ENCODE results near the gene KLHL22. TPM values are rescaled to one million over a fixed set of nuclear protein-coding genes. Genes with fewer than 3 reads are reported as not detected.
"Not testable (repeated sequence)": the region's sequence is repeated elsewhere in the genome, so short reads cannot be mapped to it uniquely, and the experiment has no call there.

Gene KLHL22
- total RNA-seq, 1 donor from 2014 or later: 21.4 TPM

DNA sequence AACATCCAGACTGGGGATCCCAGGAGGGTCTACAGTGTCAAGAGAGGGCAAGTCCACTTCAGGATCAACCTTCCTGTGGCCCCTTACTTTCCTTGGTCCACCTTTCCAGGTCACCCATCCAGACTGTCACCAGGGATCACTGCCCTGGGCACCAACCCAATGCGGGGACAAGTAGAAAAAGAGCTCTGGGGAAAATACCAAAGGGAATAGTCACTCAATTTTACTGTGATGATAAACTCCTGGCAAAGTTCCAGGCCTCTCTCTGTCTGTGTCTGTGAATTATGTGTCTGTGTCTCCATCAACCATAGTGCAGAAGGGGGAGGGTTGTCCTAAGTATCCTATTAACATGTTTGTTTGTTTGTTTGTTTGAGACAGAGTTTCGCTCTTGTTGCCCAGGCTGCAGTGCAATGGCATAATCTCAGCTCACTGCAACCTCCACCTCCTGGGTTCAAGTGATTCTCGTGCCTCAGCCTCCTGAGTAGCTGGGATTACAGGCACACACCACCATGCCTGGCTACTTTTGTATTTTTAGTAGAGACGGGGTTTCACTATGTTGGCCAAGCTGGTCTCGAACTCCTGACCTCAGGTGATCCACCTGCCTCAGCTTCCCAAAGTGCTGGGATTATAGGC lies 8.8 kb upstream of the KLHL22 start:
- not testable (repeated sequence) for DNase-seq (ENCODE audit: low read depth, low spot score)

DNA sequence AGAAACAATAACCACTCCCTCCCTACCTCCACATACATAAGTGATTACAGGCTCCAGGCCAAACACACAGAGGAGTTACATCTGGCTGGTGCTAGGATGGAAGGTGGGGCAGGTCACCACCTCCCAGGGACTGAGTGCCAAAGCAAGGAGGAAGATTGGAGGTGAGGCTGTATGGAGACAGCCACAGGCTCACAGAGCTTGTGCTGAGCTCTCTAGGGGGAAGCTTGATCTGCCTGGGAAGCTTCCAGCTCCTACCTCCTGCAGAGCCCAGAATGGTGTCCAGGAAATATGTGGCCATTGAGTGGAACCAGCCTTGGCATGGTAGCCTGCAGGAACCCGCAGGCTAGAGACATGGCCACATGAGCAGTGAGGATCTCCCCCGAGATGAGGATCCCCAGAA lies 8.2 kb upstream of the KLHL22 start:
- DNase-seq (ENCODE audit: low read depth, low spot score): no peak

- no peak for DNase-seq (ENCODE audit: low read depth, low spot score)
Observed at GRCh38 chr22:20499769-20500168, 4.2 kb upstream of the KLHL22 start.

DNA sequence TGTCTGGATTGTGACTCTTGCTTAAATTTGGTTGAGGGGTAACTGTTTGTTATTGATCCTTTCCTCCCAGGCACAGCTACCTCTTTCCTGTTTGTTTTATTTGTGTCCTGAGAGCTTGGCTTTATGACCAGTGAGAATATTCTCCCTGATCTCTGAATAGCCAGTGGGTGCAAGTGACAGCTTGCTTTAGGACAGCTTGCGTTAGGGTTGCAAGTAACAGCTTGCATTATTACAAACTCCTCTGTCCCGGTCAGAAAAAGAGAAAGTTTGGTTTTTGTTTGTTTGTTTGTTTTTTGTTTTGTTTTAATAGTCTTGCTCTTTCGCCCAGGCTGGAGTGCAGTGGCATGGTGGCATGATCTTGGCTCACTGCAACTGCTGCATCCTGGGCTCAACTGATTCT lies 3.3 kb upstream of the KLHL22 start:
- DNase-seq (ENCODE audit: low read depth, low spot score): no peak

- DNase-seq (ENCODE audit: low read depth, low spot score): no peak
Observed at GRCh38 chr22:20497426-20497825, 1.8 kb upstream of the KLHL22 start.

DNA sequence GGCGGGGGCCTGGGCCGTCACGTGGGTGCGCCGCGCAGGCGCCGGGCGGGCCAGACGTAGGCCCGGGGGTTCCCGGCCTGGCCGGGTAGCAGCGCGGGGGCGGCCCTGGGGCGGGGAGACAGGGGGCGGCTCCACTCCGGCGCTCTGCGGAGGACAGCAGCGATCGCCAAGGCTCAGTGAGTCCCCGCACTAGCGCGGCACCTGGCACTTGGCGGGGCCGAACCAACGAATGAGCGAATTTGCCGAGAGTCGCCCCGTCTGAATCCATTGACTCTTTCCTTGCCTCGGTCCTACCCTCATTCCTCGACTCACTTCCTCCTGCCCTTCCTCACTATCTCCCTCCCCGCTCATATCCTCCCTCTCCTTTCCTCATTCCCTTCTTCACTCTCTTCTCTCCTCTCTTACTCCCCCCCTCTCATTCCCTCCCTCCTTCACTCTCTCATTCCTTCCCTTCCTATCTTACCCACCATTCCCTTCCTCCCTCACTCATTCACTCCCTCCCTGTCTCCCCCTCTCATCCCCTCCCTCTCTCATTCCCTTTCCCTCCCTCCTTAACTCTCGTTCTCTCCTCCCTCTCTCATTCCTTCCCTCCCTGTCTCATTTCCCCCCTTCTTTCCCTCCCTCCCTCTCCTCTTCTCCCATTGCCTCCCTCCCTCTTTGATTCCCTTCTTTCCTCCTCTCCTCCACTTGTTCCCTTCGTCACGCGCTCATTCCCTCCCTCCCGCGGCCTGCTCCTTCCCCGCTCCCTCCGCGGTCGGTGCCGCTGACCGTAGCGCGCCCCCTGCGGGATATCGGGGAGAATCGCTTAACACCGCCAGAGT lies 476 bp upstream of the KLHL22 start:
- peak; percentile 72 for DNase-seq (ENCODE audit: low read depth, low spot score)

DNA sequence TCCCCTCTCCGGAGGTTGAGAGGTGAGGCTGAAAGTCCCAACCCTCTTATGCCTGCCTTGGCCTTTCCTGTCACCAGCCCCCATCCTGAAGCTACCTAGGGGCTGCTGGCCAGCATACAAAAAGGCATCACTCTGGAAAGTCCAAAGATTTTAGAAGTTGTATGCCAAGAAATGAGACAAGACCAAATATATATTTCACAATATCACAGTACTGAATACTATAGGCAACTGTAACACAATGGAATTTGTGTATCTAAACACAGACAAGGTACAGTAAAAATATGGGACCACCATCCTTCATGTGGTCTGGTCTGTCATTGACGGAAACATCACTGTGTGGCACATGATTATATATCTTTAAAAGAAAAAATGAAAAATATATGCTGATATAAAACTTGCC lies 4.2 kb downstream of the KLHL22 start:
- DNase-seq (ENCODE audit: low read depth, low spot score): no peak

GRCh38 chr22:20490941-20491307 lies 4.7 kb downstream of the KLHL22 start:
- no peak for DNase-seq (ENCODE audit: low read depth, low spot score)

DNA sequence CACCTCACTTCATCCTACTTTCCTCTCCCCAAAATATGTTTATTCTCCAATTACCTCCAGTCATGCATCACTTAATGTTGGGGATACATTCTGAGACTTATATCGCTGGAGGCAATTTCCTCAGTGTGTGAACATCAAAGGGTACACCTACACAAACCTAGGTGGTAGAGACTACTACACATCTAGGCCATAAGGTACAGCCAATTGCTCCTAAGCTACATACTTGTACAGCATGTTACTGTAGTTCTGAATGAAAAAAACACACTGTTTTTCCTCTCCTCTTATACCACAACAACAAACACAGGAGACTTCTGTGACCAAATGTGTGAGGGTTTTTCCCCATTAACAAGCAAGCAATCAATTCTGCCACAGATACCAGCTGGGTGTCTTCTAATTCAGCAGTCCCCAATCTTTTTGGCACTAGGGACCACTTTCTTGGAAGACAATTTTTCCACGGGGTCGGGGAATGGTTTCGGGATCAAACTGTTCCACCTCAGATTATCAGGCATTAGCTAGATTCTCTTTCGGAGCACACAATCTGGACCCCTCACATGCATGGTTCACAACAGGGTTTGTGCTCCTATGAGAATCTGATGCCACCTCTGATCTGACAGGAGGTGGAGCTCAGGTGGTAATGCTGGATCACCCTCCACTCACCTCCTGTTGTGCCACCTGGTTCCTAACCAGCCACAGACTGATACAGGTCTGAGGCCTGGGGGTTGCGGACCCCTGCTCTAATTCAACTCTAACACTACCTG lies 5.2 kb downstream of the KLHL22 start:
- no peak for DNase-seq (ENCODE audit: low read depth, low spot score)

DNA sequence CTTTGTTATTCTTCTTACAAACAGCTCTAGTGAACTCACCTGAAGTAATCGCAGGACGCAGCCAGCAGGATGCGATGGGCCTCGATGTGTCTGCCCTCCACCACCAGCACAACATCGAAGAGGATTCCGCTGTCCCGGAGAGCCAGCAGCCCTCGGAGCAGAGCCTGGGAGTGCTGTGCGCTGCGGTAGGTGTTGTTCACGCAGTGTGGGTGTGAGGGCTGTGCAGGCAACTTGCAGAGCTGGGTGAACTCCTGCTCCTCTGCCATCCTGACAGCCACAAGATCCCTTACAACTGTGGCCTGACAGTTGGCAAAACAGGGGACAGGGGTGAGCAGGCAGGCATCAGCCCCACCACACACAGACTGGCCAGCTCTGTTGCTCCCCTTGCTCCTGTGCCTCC lies 6.6 kb downstream of the KLHL22 start:
- DNase-seq (ENCODE audit: low read depth, low spot score): no peak

GRCh38 chr22:20487715-20488114 lies 7.9 kb downstream of the KLHL22 start:
- DNase-seq (ENCODE audit: low read depth, low spot score): no peak

- no peak for DNase-seq (ENCODE audit: low read depth, low spot score)
Observed at GRCh38 chr22:20486229-20486628, 9.4 kb downstream of the KLHL22 start.

- DNase-seq (ENCODE audit: low read depth, low spot score): no peak
Observed at GRCh38 chr22:20484948-20485683, 10.5 kb downstream of the KLHL22 start.

DNA sequence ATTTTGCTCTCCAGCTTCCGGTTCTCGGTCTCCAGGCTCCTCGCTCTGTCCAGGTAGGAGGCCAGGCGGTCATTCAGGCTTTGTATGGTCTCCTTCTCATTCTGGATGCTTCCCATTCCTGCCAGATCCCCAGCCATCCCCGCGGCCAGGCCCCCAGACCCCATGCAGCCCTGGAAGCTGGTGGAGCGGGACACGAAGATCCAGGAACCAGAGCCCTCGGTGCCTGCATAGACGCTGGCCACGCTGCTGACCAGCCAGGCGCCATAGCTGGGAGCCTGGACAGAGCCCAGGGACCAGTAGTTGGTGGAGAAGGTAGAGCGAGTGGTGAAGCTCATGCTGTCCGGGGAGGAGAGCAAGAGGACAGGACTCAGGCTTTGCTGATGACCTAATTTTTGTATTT lies 11.8 kb downstream of the KLHL22 start:
- DNase-seq (ENCODE audit: low read depth, low spot score): no peak

- not testable (repeated sequence) for DNase-seq (ENCODE audit: low read depth, low spot score)
Observed at GRCh38 chr22:20483143-20483506, 12.5 kb downstream of the KLHL22 start.

GRCh38 chr22:20479612-20480196 lies 15.9 kb downstream of the KLHL22 start:
- no peak for DNase-seq (ENCODE audit: low read depth, low spot score)

- DNase-seq (ENCODE audit: low read depth, low spot score): not testable (repeated sequence)
Observed at GRCh38 chr22:20478059-20478458, 17.5 kb downstream of the KLHL22 start.

GRCh38 chr22:20475569-20475968 lies 20.0 kb downstream of the KLHL22 start:
- DNase-seq (ENCODE audit: low read depth, low spot score): not testable (repeated sequence)

- no peak for DNase-seq (ENCODE audit: low read depth, low spot score)
Observed at GRCh38 chr22:20475115-20475436, 20.5 kb downstream of the KLHL22 start.

- DNase-seq (ENCODE audit: low read depth, low spot score): no peak
Observed at GRCh38 chr22:20472629-20473442, 22.8 kb downstream of the KLHL22 start.

All from pulmonary artery endothelial cell (primary cell).